Inferior parietal cortex (tissue), 1 donor: ENCODE measurements around the gene LRRC32.
"Not testable (repeated sequence)": the region's sequence is repeated elsewhere in the genome, so short reads cannot be mapped to it uniquely, and the experiment has no call there.

Experiments
- DNase-seq: peaks from one replicate; pipeline ENCODE4 v3.0.0-alpha.2; 2016; ENCODE audit errors: extremely low spot score

LRRC32 gene

DNA sequence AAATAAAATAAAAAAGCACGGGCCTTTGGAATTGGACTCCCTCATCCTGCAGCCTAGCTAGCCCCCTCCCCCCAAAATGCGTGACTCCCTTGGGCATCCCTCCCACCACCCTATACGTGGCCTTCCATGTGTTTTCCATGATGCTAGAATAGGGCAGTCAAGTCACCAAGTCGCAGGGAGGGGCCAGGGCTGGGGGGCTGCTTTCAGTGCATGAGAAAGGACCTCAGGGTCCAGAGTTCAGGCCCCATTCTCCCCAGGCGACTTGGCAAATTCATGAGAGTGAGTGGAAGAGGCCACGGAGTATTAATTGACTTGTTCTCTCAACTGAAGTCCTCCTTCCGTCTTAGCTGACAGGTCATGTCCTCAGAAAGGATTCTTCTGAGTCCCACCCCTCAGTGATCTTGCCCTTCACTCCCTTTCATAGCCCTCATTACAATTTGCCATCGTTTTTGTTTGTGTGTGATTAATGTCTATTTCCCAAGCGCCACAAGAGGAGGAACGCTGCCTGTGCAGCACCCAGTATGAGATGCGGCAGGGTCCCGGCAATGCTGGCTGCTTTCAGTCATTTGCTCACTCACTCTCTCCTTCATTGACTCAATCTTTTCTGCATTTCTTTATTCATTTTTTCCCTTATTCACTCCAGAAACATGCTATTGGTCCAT lies 17.4 kb downstream of the LRRC32 start:
- no peak for DNase-seq

DNA sequence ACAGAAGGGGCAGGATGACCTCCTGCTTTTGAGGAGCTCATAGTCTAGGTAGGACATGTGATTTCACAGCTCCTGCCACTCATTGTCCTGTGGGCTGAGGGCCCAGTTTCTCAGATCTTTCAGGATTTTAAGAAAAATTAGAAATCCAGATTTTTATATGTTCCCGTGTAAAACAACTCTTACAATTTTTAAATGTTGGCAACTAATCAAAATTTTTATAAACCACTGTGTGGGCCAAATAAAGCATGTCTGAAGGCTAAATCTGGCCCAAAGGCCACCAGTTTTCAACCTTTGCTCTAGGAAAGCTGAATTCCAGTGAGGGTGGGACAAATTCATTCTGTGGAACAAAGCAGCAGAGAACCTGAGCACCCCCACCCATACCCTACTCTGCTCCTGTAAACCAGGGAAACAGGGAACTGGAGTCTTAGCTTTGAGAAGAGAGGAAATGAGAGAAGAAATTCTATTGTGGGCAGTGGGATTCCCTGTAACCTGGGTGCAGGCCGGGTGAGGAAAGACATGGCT lies 20.6 kb downstream of the LRRC32 start:
- no peak for DNase-seq

DNA sequence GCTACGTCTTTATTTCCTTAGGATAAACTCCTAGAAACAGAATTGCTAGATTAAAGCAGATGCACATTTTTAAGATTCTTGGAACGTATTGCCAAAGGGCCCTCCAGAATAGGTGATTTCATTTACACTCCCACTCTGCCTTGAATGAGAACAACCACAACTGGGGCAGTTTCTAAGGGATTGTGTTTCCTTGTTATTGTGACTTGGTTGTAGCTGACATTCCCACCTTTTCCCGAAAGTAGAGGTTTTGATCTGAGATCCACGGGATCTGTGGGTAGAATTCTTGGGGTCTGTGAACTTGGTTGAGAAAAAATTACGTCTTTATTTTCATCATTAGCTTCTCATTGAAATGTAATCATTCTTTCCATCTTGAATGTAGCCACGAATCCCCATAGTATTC lies 21.5 kb downstream of the LRRC32 start:
- no peak for DNase-seq

DNA sequence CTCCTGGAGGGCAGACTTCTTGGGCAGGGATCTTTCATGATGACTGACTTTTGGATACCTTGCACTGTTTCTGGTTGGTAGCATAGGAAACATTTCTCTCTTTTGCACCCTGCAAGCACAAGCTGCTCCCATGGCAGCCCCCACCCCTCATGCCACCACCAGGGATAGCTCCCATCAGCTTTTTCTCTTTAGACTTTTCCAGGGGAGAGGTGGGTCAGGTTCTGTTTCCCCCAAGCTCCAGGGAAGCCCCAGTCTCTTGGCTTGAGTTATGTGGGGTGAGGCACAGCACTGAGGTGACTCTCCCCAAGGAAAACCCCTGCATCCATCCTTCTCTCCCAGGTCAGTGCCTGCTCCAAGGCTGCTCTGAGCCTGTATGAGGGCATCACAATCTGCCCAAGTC lies 22.5 kb downstream of the LRRC32 start:
- no peak for DNase-seq

DNA sequence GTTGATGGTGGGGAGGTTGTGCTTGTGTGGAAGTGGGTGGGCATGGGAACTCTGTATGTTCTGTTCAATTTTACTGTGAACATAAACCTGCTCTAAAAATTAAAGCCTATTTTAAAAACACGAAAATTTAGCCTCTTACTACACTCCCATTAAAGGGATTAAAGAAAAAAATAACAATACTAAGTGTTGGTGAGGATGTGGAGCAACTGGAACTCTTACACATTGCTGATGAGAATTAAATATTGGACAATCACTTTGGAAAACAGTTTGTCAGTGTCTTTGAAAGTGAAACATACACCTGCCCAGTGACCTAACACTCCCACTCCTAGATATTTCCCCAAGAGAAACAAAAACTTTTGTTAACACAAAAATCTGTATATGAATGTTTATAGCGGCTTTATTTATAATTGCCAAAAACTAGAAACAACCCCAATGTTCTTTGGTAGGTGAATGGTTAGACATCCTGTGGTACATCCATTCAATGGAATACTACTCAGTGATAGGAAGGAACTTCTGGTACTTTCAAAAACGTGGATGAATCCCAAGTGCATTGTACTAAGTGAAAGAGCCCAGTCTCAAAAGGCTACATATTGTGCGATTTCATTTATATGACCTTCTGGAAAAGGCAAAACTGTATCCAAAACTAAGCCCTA lies 23.5 kb downstream of the LRRC32 start:
- no peak for DNase-seq

DNA sequence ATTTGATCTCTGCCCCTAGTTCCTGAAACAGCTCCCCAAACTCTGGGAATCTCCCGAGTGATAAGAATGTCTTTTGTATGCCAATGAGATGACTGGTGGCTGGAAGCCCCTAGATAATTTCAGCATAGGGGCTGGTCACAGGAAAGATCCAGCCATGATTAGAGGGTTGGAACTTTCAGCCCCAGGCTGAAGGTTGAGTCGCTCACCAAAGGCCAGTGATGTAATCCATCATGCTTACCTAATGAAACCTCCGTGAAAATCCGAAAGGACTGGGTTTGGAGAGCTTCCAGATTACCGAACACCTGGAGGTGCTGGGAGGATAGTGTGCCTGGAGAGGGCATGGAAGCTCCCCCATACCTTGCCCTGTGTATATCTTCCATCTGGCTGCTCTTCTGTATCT lies 26.0 kb downstream of the LRRC32 start:
- DNase-seq: no peak

DNA sequence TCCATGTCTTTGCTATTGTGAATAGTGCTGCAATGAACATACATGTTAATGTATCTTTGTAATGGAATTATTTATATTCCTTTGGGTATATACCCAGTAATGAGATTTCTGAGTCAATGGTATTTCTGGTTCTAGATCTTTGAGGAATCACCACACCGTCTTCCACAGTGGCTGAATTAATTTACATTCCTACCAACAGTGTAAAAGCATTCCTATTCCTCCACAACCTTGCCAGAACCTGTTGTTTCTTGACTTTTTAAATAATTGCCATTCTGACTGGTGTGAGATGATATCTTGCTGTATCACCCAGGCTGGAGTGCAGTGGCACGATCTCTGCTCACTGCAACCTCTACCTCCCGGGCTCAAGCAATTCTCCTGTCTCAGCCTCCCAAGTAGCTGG lies 26.8 kb downstream of the LRRC32 start:
- DNase-seq: not testable (repeated sequence)

DNA sequence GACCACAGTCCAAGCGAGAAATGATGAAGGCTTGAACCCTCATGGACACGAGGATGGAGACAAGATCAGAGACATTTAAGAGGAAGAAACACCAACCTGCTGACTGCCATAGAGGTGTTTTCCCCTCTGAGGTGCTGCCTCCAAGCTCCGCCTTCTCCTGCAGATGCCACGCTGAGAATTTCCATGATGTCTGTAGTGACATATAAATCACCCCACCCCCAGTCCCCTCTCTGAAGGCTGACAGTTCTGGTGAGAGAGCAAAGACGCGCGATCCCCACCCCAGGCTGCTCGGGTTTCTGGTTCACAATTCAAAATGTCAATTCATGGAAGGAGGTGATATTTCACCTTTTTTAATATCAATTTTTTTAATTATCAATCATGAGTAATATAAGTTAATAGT lies 28.2 kb downstream of the LRRC32 start:
- no peak for DNase-seq

DNA sequence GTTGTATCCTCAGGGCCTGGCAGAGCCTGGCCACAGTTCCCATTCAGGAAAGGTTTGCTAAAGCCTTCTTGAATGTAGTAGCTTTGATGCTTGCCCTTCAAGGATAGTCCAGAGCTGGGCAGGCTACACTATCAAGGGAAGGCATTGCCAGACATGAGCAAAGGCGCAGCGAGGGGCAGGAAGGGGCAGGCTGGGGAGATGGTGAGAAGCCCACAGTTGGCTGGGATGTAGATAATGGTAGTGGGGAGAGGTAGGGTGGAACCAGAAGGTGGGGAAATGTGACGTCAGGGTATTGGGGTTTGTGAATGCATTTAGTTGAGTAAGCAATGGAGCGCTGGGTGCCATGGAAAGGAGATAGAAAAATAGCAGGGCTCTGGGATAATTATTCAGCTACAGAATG lies 28.6 kb downstream of the LRRC32 start:
- DNase-seq: no peak

DNA sequence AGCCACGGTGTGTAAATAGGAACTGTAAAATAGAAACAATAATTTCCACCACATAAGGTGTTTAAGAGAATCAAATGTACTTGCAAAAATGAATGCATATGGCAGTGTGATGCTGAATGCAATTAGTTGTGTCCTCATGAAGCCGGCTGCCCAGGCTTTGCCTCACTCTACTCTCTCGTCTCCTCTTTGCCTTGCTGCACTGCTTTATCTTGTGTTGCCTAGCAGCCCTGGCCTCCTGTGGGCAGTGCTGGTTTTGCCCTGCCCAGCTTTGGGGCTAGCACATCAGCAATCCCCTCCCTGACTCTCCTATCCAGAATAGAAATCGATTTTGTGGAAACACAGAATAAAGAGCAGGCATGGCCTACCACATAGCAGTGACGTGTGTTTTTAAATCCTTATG lies 30.0 kb downstream of the LRRC32 start:
- no peak for DNase-seq

DNA sequence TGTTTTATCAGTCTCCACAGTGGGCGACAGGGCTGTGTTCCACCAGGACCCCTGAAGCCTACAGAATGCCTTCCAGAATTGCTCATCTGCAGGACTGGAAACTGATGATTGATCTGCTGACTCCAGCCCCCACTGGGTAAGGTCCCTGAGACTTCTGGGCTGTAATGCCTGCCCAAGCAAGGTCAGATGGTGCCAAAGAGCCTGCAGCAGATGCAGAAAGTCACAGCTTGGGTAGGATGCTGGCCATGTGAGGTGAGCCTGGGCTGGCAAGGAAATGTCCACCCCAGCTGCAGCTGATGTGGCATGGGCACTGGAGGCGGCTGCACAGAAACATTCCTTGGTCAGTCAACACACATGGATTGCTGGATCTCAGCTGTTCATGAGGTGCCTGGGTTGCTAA lies 30.9 kb downstream of the LRRC32 start:
- no peak for DNase-seq

DNA sequence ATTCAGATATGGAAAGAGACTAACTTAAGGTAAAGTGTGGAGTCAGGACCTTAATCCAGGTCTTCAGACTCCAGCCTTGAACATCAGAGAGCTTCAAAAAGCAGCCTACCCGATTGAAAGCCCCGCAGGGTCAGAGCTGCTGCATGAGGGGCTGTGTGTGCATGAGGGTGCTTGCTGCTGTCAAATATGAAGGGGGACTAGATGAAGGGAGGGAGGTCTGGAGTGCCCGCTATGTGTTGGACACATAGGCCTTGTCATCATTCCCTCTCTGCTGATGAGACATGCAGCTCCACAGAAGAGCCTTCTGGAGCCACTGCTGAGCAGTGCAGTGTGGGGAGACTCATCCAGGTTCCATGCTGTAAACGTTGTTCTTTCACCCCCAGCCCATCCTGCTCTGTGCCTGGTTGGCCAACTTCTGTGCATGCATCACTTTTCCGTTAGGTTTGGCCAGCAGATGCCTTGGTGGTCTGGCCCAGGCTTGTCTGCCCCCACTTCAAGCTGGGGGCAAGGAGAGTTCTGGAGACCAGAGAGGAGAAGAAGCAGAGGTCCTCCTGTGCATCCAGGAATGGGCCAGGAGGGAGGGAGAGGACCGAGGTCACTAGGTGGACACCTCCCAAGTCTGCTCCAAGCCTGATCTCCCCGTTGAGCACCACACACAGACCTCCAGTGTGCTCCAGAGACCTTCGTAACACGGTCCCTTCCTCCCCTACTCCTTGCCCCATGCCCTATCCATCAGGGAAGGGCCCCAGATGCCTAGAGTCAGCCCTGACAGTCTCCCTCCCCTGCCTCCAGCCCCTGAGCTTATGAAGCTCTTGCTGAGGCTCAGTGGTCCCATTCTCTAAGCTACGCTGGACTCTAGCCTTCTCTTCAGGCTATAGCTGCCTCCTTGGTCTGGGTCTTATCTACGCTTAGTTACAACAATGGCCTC lies 32.0 kb downstream of the LRRC32 start:
- no peak for DNase-seq

DNA sequence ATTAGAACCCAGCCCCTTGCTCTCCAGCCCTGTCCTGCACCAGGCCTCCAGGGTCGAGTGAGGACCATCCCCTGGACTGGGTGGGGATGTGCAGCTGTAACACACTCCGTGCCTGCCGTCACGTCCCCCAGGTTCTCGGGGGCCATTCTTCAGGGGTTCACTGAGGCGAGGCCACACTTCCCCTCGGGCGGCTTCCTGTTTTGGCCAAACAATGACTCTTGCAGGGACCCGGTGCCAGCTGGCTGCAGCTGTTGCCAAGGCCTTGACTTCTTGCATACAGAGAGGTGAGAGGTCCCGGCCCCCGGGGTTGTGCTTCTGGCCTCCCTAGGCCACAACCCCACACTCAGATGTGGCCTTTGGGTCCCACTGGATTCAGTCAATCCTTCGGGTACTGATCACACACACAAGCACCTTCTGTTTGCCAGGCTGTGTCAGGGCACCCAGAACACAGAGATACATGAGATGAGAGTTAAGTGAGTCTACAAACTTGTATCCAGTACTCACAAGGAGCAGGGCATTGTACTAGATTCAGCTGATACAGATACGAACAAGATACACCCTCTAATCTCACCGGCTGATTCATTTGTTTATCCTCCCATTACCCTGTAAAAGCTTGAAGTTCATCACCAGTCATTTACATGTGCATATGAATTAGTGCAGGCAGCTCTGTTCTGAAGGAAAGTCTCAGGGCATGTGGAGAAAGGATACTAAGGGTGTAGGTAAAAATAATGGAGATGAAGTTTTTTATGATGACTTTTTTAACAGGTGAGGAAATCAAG lies 32.9 kb downstream of the LRRC32 start:
- no peak for DNase-seq

DNA sequence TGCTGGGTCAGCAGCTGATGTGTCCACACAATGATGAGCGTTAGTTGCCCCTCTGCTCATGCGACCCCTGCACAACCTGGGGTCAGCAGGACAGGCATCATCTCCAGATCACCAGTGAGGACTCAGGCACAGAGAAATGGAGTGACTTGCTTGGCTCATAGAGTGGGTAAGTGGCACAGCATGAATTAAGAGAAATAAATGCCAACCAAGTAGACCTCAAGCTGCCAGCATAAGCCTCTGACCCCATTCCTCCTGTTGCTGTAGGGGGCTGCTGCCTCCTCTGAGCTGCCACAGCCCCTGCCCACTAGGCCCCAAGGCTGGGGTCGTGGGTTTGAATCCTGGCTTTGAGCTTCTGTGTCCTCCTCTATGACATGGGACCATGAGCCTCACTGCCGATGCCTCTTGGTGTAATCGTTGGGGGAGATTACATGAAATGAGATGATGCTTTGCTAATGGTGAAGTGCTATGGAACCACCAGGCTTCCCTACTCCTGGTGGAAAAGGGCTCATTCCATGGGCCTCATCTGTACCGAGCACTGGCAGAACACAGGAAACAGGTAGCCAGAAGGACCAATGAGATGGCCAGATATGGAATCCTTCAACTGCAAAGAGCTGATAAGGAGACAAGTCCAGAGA lies 33.6 kb downstream of the LRRC32 start:
- DNase-seq: no peak

DNA sequence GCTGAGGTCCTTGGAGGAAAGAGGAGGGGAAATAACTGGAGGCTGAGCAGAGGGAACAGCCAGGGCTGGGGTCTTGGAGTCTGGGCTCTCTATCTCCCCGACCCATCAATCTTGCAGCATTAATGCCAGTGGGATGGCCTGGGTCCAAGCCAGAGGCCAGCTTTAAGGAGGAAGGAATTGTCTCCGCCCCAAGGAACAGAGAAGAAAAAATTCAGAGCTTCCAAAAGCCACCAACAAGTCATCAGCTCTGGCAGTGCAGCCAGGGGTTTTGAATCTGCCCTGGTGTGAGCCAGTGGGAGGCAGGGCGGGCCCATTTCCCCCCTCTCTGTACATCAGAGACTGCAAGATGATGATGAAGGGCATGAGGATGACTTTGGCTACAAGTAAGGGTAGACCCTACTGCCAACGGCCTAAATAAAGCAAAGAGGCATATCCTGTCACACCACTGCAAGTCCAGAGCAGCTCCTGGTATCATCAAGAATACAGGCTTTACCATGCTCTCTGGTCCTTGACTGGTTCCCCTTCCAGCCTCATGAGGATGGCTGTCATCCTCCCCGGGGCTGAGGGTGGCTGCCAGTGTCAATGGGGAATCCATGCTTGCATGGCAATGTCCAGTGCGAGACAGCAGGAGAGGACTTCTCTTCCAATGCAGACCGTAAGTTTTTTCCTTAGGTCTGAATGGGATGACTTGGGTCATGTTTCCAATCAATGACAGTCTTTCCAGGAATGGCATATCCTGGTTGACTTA lies 34.4 kb downstream of the LRRC32 start:
- no peak for DNase-seq

DNA sequence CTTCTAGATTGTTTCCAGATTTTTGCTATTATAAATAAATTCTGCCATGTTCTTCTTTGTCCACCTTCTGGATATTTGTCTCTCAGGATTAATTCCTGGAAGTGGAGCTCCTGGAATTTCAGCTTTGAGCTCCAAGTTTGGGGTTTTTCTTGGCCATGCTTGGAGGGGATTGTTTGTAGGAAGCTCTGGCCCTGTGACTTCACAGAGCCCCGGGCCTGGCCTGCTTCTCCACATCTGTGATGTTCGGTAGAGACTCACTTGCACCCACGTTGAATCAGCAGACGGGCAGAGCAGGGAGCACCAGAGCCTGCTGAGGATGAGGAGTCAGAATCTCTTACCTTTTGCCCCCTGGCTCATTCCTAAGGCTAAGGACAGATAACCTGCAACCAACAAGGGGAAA lies 35.7 kb downstream of the LRRC32 start:
- DNase-seq: no peak

DNA sequence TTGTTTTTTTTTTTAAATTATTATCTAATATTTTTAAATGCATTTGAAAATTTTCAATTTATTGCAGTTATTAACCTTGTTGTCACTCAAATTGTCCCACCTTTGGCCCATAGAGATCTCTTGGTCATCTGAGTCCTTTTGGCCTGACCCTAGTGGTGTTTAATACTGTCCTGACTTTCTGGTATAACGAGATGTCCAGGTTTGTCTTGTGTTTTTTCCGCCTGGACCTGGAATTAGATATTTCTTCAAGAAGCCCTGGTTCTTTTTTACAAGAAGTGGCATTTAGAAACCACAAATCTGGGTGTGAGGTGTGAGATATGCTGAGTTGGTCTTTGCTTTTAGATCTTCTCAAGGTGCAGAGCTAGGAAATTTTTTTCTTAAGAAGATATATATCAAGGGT lies 38.1 kb downstream of the LRRC32 start:
- DNase-seq: no peak

DNA sequence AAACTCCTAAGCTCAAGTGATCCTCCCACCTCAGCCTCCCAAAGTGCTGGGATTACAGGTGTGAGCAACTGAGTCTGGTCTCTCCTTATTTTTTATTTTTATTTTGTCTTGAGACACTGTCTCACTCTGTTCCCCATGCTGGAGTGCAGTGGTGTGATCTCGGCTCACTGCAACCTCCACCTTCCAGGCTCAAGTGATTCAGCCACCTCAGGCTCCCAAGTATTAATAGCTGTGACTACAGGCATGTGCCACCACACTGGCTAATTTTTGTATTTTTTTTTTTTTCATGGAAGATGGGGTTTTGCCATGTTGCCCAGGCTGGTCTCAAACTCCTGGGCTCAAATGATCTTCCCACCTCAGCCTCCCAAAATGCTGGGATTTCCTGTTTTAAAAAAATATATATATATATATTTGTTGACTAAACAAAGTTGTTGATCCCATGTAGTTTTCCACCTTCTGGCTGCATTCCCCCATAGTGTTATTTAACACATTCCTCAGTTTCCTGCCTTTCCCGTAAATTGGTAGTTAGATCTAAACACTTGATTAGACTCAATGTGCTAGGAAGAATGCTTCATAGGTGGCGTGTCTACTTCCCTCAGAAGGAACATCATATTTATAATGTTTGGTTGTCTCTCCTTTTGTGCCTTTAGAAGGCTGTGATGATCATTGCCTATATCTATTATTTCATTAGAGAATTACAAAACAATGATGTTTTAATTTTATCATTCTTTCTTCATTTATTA lies 38.8 kb downstream of the LRRC32 start:
- no peak for DNase-seq

DNA sequence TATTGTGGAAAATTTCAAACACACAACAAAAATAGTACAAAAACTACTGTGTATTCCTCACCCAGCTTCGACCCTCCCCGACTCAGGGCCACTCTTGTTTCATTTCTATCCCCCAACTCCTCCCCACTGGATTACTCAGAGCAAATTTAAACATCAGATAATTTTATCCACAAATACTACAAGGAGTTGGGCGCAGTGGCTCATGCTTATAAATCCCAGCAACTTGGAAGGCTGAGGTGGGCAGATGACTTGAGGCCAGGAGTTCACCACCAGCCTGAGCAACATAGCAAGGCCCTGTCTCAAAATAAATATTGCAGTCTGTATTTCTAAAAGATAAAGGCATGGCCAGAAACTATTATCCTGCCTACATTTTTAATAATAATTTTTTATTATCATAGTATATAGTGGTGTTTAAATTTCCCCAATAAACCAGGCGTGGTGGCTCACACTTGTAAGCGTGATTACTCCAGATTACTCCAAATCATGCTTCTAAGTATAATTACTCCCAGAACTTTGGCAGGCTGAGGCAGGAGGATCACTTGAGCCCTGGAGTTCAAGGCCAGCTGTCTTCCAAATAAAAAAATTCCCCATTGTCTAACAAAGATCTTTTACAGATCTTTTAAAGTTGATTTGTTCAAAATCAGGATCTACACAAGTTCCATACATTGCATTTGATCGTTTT lies 39.8 kb downstream of the LRRC32 start:
- no peak for DNase-seq
